ENCODE data around the gene NHEJ1. TPM values are rescaled to one million over a fixed set of nuclear protein-coding genes. Genes with fewer than 3 reads are reported as not detected.

NHEJ1 gene
- total and polyA plus RNA-seq, 9 of the 15 experiments (the other 6 are each of a cell fraction or from before 2014, with no cell fraction given): 9.0 to 23.7 (median 13.9) TPM

DNA sequence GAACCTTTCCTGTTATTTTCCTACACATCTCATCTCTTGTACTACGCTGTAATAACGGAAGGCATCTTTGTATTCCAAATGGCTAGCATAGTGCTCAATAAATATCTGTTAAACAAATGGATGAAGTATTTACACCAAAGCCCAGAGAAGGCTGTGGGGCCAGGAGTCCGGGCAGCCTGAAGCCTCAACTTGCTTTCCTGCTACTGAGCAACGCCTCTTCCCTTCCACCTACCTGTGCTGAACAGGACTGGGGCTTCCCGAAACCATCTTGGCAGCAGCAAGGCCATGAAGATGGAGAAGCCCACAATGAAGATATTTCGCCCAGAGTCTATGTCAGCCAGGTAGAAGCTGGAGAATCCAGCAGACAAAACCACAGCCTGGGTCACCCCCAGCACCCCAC is 2.5 kb upstream of the NHEJ1 start:
- POLR2A ChIA-PET: no interaction called here
- Histone ChIP-seq H3K4me3 (no peak overlapping the region), H3K79me2 (ENCODE audit: control insufficient read depth, insufficient read depth, low read length) (no peaks in the 10 kb centered on the region; the same call in 2 of the 3 replicates), H3K9ac (ENCODE audit: insufficient read depth in 1 of 2, low read depth in 2 of 2, low read length in 2 of 2) (no peak overlapping the region), H3K9me3 (replicated peaks; ENCODE audit: control insufficient read depth, insufficient read depth, low read depth, low read length) (no peaks in the 10 kb centered on the region), H3K9me1 (ENCODE audit: control insufficient read depth, insufficient read depth, low read length) (no peaks in the 10 kb centered on the region), H4K20me1 (replicated peaks; ENCODE audit: control insufficient read depth, insufficient read depth, low read length) (no peaks in the 10 kb centered on the region; the same call in 1 of the 2 replicates), H2AFZ (ENCODE audit: low read depth, low read length) (no peak overlapping the region), H3K36me3 (ENCODE audit: control insufficient read depth, insufficient read depth, low read length) (no peaks in the 10 kb centered on the region), H3K4me2 (ENCODE audit: insufficient read depth, low read length) (no peak overlapping the region), H3K27me3 (ENCODE audit: control insufficient read depth in 2 of 2, insufficient read depth in 2 of 2, low read length in 2 of 2) (no peaks in the 10 kb centered on the region), H3K4me1 (replicated peaks in 1 of 2; ENCODE audit: control insufficient read depth in 2 of 2, insufficient read depth in 2 of 2, low read length in 2 of 2) (peaks cover 8 to 16% of the 10 kb centered on the region in 2 experiments; a peak in 4 of 5 replicates), H3K27ac (ENCODE audit: extremely low read depth, low read depth, low read length) (no peak overlapping the region)
- ATAC-seq (no peak), FAIRE-seq (no peak), DNase-seq (ENCODE audit: extremely low read depth in 1 of 4, low spot score in 3 of 4) (no peak)
- 24% methylated on average over 6 of the region's 6 CpGs for WGBS (ENCODE audit: insufficient coverage, low coverage, missing lambda C conversion rate)
- CTCF ChIA-PET (ENCODE audit: low intra/inter-chr PET ratio): no interaction called here
- in situ Hi-C loops (cut with MboI) (no loop called here), intact Hi-C loops (cut with micrococcal nuclease) (no loop called here)
- TF ChIP-seq RFX5 (IDR thresholded peaks at IDR 0.05; ENCODE audit: low read depth, low read length): no peak
- no peak for TF ChIP-seq FOSL1 (tag; conservative IDR thresholded peaks at IDR 0.05)
- TF ChIP-seq ZNF232 (CRISPR knock-in tag; IDR thresholded peaks at IDR 0.05): no peak
- TF ChIP-seq POLR3A (IDR thresholded peaks at IDR 0.05; ENCODE audit: borderline replicate concordance, extremely low read depth, insufficient read depth, insufficient read length): no peak
- TF ChIP-seq, protein P1, sequence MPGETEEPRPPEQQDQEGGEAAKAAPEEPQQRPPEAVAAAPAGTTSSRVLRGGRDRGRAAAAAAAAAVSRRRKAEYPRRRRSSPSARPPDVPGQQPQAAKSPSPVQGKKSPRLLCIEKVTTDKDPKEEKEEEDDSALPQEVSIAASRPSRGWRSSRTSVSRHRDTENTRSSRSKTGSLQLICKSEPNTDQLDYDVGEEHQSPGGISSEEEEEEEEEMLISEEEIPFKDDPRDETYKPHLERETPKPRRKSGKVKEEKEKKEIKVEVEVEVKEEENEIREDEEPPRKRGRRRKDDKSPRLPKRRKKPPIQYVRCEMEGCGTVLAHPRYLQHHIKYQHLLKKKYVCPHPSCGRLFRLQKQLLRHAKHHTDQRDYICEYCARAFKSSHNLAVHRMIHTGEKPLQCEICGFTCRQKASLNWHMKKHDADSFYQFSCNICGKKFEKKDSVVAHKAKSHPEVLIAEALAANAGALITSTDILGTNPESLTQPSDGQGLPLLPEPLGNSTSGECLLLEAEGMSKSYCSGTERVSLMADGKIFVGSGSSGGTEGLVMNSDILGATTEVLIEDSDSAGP (CRISPR knock-in tag; IDR thresholded peaks at IDR 0.05): no peak
- TF ChIP-seq ZFP1 (CRISPR knock-in tag; IDR thresholded peaks at IDR 0.05): no peak
- no peak for TF ChIP-seq ZNF696 (CRISPR knock-in tag; conservative IDR thresholded peaks at IDR 0.05)
- TF ChIP-seq, protein P2, sequence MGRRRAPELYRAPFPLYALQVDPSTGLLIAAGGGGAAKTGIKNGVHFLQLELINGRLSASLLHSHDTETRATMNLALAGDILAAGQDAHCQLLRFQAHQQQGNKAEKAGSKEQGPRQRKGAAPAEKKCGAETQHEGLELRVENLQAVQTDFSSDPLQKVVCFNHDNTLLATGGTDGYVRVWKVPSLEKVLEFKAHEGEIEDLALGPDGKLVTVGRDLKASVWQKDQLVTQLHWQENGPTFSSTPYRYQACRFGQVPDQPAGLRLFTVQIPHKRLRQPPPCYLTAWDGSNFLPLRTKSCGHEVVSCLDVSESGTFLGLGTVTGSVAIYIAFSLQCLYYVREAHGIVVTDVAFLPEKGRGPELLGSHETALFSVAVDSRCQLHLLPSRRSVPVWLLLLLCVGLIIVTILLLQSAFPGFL (CRISPR knock-in tag; IDR thresholded peaks at IDR 0.05): no peak
- no peak for TF ChIP-seq ZNF589 (CRISPR knock-in tag; IDR thresholded peaks at IDR 0.05; ENCODE audit: low read depth)
- TF ChIP-seq RFX1 (IDR thresholded peaks at IDR 0.05): no peak
- no TSS peak for BruUV-seq (replicated peaks)

Measured in K562 (cell line).